Measurements from ENCODE around the gene DUSP1.

DUSP1 gene

DNA sequence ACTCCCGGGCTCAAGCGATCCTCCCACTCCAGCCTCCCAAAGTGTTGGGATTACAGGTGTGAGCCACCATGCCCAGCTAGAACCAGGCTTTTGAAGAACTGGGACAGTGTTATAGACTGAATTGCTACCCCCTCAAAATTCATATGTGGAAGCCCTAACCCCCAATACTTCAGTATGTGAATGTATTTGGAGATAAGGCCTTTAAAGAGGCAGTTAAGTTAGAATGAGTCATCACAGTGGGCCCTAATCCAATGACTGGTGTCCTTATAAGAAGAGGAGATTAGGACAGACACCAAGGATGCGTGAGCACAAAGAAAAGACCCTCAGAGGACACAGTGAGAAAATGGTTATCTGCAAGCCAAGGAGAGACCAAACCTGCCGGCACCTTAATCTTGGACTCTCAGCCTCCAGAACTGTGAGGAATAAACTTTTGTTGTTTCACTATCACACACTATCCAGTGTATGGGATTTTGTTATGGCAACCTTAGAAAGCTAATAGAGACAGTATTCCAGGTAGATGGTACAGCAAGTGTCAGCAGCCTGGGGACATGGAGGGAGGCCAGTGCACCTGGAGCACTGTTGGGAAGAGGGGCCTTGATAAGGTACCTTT, 31.7 kb upstream of the DUSP1 start:
- no peak for DNase-seq (ENCODE audit: low spot score)
- TF ChIP-seq, protein P1, sequence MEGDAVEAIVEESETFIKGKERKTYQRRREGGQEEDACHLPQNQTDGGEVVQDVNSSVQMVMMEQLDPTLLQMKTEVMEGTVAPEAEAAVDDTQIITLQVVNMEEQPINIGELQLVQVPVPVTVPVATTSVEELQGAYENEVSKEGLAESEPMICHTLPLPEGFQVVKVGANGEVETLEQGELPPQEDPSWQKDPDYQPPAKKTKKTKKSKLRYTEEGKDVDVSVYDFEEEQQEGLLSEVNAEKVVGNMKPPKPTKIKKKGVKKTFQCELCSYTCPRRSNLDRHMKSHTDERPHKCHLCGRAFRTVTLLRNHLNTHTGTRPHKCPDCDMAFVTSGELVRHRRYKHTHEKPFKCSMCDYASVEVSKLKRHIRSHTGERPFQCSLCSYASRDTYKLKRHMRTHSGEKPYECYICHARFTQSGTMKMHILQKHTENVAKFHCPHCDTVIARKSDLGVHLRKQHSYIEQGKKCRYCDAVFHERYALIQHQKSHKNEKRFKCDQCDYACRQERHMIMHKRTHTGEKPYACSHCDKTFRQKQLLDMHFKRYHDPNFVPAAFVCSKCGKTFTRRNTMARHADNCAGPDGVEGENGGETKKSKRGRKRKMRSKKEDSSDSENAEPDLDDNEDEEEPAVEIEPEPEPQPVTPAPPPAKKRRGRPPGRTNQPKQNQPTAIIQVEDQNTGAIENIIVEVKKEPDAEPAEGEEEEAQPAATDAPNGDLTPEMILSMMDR (IDR thresholded peaks at IDR 0.05; ENCODE audit: borderline replicate concordance, control extremely low read depth, extremely low read depth, insufficient read depth, missing control alignments) = no peak
- in situ Hi-C loops (cut with MboI; ENCODE audit: low sequenced_read_pairs, unreplicated experiment) = no loop called here

DNA sequence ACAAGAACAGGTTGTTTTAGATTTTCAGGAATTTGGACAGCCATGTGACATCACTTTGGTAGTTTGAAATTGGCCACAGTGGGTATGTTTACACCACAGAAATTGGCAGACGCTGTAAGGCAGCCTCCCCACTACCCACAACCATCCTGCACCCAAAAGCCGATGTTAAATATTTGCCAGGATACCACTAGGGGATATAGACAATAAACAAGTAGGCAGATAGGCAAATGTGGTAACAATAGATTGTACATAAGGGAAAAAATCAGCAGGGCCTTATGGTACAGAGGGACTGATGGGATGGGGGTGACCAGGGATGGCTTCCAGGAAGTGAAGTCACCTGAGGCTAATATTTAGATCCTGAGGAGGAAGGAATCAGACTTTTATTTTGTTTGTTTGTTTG, 31.1 kb upstream of the DUSP1 start:
- TF ChIP-seq, protein P1 (IDR thresholded peaks at IDR 0.05; ENCODE audit: borderline replicate concordance, control extremely low read depth, extremely low read depth, insufficient read depth, missing control alignments) = no peak
- DNase-seq (ENCODE audit: low spot score) = no peak
- in situ Hi-C loops (cut with MboI; ENCODE audit: low sequenced_read_pairs, unreplicated experiment) = no loop called here

- in situ Hi-C loops (cut with MboI; ENCODE audit: low sequenced_read_pairs, unreplicated experiment) = no loop called here
- TF ChIP-seq, protein P1 (IDR thresholded peaks at IDR 0.05; ENCODE audit: borderline replicate concordance, control extremely low read depth, extremely low read depth, insufficient read depth, missing control alignments) = no peak
- no peak for DNase-seq (ENCODE audit: low spot score)
These were observed 30.2 kb upstream of the DUSP1 start for GRCh38 chr5:172801179-172801671.

GRCh38 chr5:172800088-172800551, 29.1 kb upstream of the DUSP1 start:
- no peak for DNase-seq (ENCODE audit: low spot score)
- TF ChIP-seq, protein P1 (IDR thresholded peaks at IDR 0.05; ENCODE audit: borderline replicate concordance, control extremely low read depth, extremely low read depth, insufficient read depth, missing control alignments) = no peak
- in situ Hi-C loops (cut with MboI; ENCODE audit: low sequenced_read_pairs, unreplicated experiment) = no loop called here

- in situ Hi-C loops (cut with MboI; ENCODE audit: low sequenced_read_pairs, unreplicated experiment) = no loop called here
- TF ChIP-seq, protein P1 (IDR thresholded peaks at IDR 0.05; ENCODE audit: borderline replicate concordance, control extremely low read depth, extremely low read depth, insufficient read depth, missing control alignments) = no peak
- no peak for DNase-seq (ENCODE audit: low spot score)
These were observed 28.4 kb upstream of the DUSP1 start for GRCh38 chr5:172799416-172799815.

- in situ Hi-C loops (cut with MboI; ENCODE audit: low sequenced_read_pairs, unreplicated experiment) = no loop called here
- no peak for DNase-seq (ENCODE audit: low spot score)
- TF ChIP-seq, protein P1 (IDR thresholded peaks at IDR 0.05; ENCODE audit: borderline replicate concordance, control extremely low read depth, extremely low read depth, insufficient read depth, missing control alignments) = no peak
These were observed 27.6 kb upstream of the DUSP1 start for GRCh38 chr5:172798422-172799215.

All from GM13976 (cell line).